Activated naive CD4-positive, alpha-beta T cell treated with anti-CD3 and anti-CD28 coated beads for 36 hours (primary cell): Measurements from ENCODE around the gene ZBTB7C. TPM values are rescaled to one million over a fixed set of nuclear protein-coding genes. Genes with fewer than 3 reads are reported as not detected.
A peak's percentile ranks its signal among the peaks of the same experiment; 100 is the strongest.

Experiments used
- CTCF ChIA-PET: fragments of 350-600 bp; sonication (Branson Sonifier 250); formaldehyde crosslinking; loops from one replicate; lab custom pipeline; 2021; ENCODE audit warnings: antibody characterized with exemption; lab: Charles Lee
- DNase-seq: peaks from one replicate; pipeline ENCODE4 v3.0.0-alpha.2; 2020
- H3K27ac Mint-ChIP-seq: one replicate; pipeline ENCODE4 v1.8.0; 2021; ENCODE audit warnings: mild to moderate bottlenecking, mixed read lengths
- H3K27me3 Mint-ChIP-seq: one replicate; pipeline ENCODE4 v1.8.0; 2021; ENCODE audit warnings: low read depth, mixed read lengths
- H3K36me3 Mint-ChIP-seq: one replicate; pipeline ENCODE4 v1.8.0; 2021; ENCODE audit warnings: low read depth, mixed read lengths
- H3K4me1 Mint-ChIP-seq: one replicate; pipeline ENCODE4 v1.8.0; 2021; ENCODE audit warnings: low read depth, mixed read lengths
- H3K4me3 Mint-ChIP-seq: one replicate; pipeline ENCODE4 v1.8.0; 2021; ENCODE audit warnings: mild to moderate bottlenecking, moderate library complexity, mixed read lengths
- H3K9me3 Mint-ChIP-seq: one replicate; pipeline ENCODE4 v1.8.0; 2021; ENCODE audit warnings: mixed read lengths
- intact Hi-C: fragments of 100-400 bp; cut with micrococcal nuclease; formaldehyde crosslinking; loops from one replicate; pipeline ENCODE4 v1.15.1; 2023
- total RNA-seq, 2 experiments: library from RNA; stranded (reverse); gene quantifications; one replicate each; pipeline ENCODE4 v1.2.3, GENCODE V29; 2021

Gene ZBTB7C
- total RNA-seq, 2 experiments from 2014 or later, result not detected

- H3K4me1 Mint-ChIP-seq, result peaks cover 7% of the 10 kb centered on the region
- H3K9me3 Mint-ChIP-seq, result no peaks in the 10 kb centered on the region
- H3K4me3 Mint-ChIP-seq, result no peak overlapping the region
- CTCF ChIA-PET, result no interaction called here
- intact Hi-C loops, result no loop called here
- H3K27me3 Mint-ChIP-seq, result peaks cover 38% of the 10 kb centered on the region
- no peaks in the 10 kb centered on the region for H3K36me3 Mint-ChIP-seq
- no peak overlapping the region for H3K27ac Mint-ChIP-seq
- DNase-seq, result no peak
These were observed 274.6 kb downstream of the ZBTB7C start for GRCh38 chr18:48134609-48135008.

GRCh38 chr18:48133671-48134251 is 275.4 kb downstream of the ZBTB7C start:
- H3K27me3 Mint-ChIP-seq, result peaks cover 34% of the 10 kb centered on the region
- no peaks in the 10 kb centered on the region for H3K9me3 Mint-ChIP-seq
- DNase-seq, result no peak
- no peaks in the 10 kb centered on the region for H3K36me3 Mint-ChIP-seq
- intact Hi-C loops, result no loop called here
- no peak overlapping the region for H3K4me3 Mint-ChIP-seq
- H3K27ac Mint-ChIP-seq, result no peak overlapping the region
- H3K4me1 Mint-ChIP-seq, result peaks cover 7% of the 10 kb centered on the region
- CTCF ChIA-PET, result no interaction called here

GRCh38 chr18:48132797-48133655 is 276.2 kb downstream of the ZBTB7C start:
- CTCF ChIA-PET, result no interaction called here
- H3K27ac Mint-ChIP-seq, result no peak overlapping the region
- no peak overlapping the region for H3K4me3 Mint-ChIP-seq
- no peak for DNase-seq
- H3K9me3 Mint-ChIP-seq, result no peaks in the 10 kb centered on the region
- peaks cover 7% of the 10 kb centered on the region for H3K4me1 Mint-ChIP-seq
- H3K36me3 Mint-ChIP-seq, result no peaks in the 10 kb centered on the region
- H3K27me3 Mint-ChIP-seq, result peaks cover 33% of the 10 kb centered on the region
- intact Hi-C loops, result no loop called here

- CTCF ChIA-PET, result interaction anchor here (0.7 kb wide), 1 partner anchor 14 kb away, joined by 3 read pairs; no protein-coding TSS in a partner anchor
- DNase-seq, result no peak
- Mint-ChIP-seq H3K27ac (no peak overlapping the region), H3K27me3 (peaks cover 21% of the 10 kb centered on the region), H3K9me3 (no peaks in the 10 kb centered on the region), H3K36me3 (no peaks in the 10 kb centered on the region), H3K4me3 (no peak overlapping the region), H3K4me1 (no peaks in the 10 kb centered on the region)
- intact Hi-C loops, result no loop called here
These were observed 278.1 kb downstream of the ZBTB7C start for GRCh38 chr18:48131042-48131441.

GRCh38 chr18:48129621-48130082 is 279.5 kb downstream of the ZBTB7C start:
- Mint-ChIP-seq H3K9me3 (no peaks in the 10 kb centered on the region), H3K4me1 (peaks cover under 1% of the 10 kb centered on the region), H3K4me3 (no peak overlapping the region), H3K27me3 (peaks cover 18% of the 10 kb centered on the region), H3K27ac (no peak overlapping the region), H3K36me3 (no peaks in the 10 kb centered on the region)
- CTCF ChIA-PET, result no interaction called here
- intact Hi-C loops, result no loop called here
- DNase-seq, result no peak

- no peak overlapping the region for H3K4me3 Mint-ChIP-seq
- H3K27ac Mint-ChIP-seq, result no peak overlapping the region
- H3K4me1 Mint-ChIP-seq, result peaks cover 3% of the 10 kb centered on the region
- CTCF ChIA-PET, result no interaction called here
- intact Hi-C loops, result no loop called here
- H3K9me3 Mint-ChIP-seq, result no peaks in the 10 kb centered on the region
- H3K36me3 Mint-ChIP-seq, result no peaks in the 10 kb centered on the region
- peaks cover 18% of the 10 kb centered on the region for H3K27me3 Mint-ChIP-seq
- no peak for DNase-seq
These were observed 281.6 kb downstream of the ZBTB7C start for GRCh38 chr18:48127606-48128005.

- intact Hi-C loops, result no loop called here
- no peak for DNase-seq
- Mint-ChIP-seq H3K36me3 (no peaks in the 10 kb centered on the region), H3K27ac (no peak overlapping the region), H3K27me3 (peaks cover 18% of the 10 kb centered on the region), H3K9me3 (no peaks in the 10 kb centered on the region), H3K4me1 (peaks cover 3% of the 10 kb centered on the region), H3K4me3 (no peak overlapping the region)
- CTCF ChIA-PET, result no interaction called here
These were observed 282.9 kb downstream of the ZBTB7C start for GRCh38 chr18:48126240-48126639.

GRCh38 chr18:48125724-48126123 is 283.5 kb downstream of the ZBTB7C start:
- Mint-ChIP-seq H3K4me3 (no peak overlapping the region), H3K9me3 (no peaks in the 10 kb centered on the region), H3K27me3 (peaks cover 18% of the 10 kb centered on the region), H3K27ac (no peak overlapping the region), H3K36me3 (no peaks in the 10 kb centered on the region), H3K4me1 (peaks cover 3% of the 10 kb centered on the region)
- CTCF ChIA-PET, result no interaction called here
- intact Hi-C loops, result no loop called here
- no peak for DNase-seq

- Mint-ChIP-seq H3K4me3 (no peak overlapping the region), H3K9me3 (no peaks in the 10 kb centered on the region), H3K27me3 (peaks cover 16% of the 10 kb centered on the region), H3K4me1 (peaks cover 3% of the 10 kb centered on the region), H3K27ac (no peak overlapping the region), H3K36me3 (no peaks in the 10 kb centered on the region)
- peak; percentile 27 for DNase-seq
- CTCF ChIA-PET, result no interaction called here
- intact Hi-C loops, result no loop called here
These were observed 284.1 kb downstream of the ZBTB7C start for GRCh38 chr18:48124857-48125626.

GRCh38 chr18:48123941-48124340 is 285.2 kb downstream of the ZBTB7C start:
- Mint-ChIP-seq H3K4me1 (peaks cover 3% of the 10 kb centered on the region), H3K9me3 (no peaks in the 10 kb centered on the region), H3K36me3 (no peaks in the 10 kb centered on the region), H3K27me3 (peaks cover 15% of the 10 kb centered on the region), H3K27ac (no peak overlapping the region), H3K4me3 (no peak overlapping the region)
- CTCF ChIA-PET, result no interaction called here
- intact Hi-C loops, result no loop called here
- no peak for DNase-seq

GRCh38 chr18:48123324-48123723 is 285.9 kb downstream of the ZBTB7C start:
- no peak overlapping the region for H3K27ac Mint-ChIP-seq
- intact Hi-C loops, result no loop called here
- CTCF ChIA-PET, result no interaction called here

GRCh38 chr18:48122816-48123215 is 286.4 kb downstream of the ZBTB7C start:
- CTCF ChIA-PET, result no interaction called here
- no peak for DNase-seq
- Mint-ChIP-seq H3K27me3 (peaks cover 7% of the 10 kb centered on the region), H3K9me3 (no peaks in the 10 kb centered on the region), H3K27ac (no peak overlapping the region), H3K4me3 (no peak overlapping the region), H3K36me3 (no peaks in the 10 kb centered on the region), H3K4me1 (peaks cover 3% of the 10 kb centered on the region)
- intact Hi-C loops, result no loop called here

More at GRCh38 chr18:48123324-48123723, 285.9 kb downstream of the ZBTB7C start:
- peaks cover 3% of the 10 kb centered on the region for H3K4me1 Mint-ChIP-seq
- H3K27me3 Mint-ChIP-seq, result peaks cover 12% of the 10 kb centered on the region
- DNase-seq, result no peak
- no peaks in the 10 kb centered on the region for H3K36me3 Mint-ChIP-seq
- no peak overlapping the region for H3K4me3 Mint-ChIP-seq
- H3K9me3 Mint-ChIP-seq, result no peaks in the 10 kb centered on the region
